GM19099 (cell line): ENCODE results near the gene GZF1.

Source experiments
- POLR2A ChIP-seq: IDR thresholded peaks from 3 replicates; pipeline ENCODE4 v1.6.1; 2011; ENCODE audit warnings: low read depth; ENCODE audit not compliant: insufficient read length; ENCODE audit errors: extremely low read depth

Gene GZF1

GRCh38 chr20:23336476-23336875 lies 25.5 kb upstream of the GZF1 start:
- no peak for TF ChIP-seq POLR2A

- no peak for TF ChIP-seq POLR2A
Measured at GRCh38 chr20:23337312-23337711, 24.7 kb upstream of the GZF1 start.

GRCh38 chr20:23339986-23340385 lies 22.0 kb upstream of the GZF1 start:
- TF ChIP-seq POLR2A, result no peak

- no peak for TF ChIP-seq POLR2A
Measured at GRCh38 chr20:23340524-23340923, 21.5 kb upstream of the GZF1 start.

GRCh38 chr20:23341073-23341472 lies 20.9 kb upstream of the GZF1 start:
- no peak for TF ChIP-seq POLR2A

- TF ChIP-seq POLR2A, result no peak
Measured at GRCh38 chr20:23343590-23343989, 18.4 kb upstream of the GZF1 start.

- TF ChIP-seq POLR2A, result no peak
Measured at GRCh38 chr20:23344336-23344735, 17.6 kb upstream of the GZF1 start.

- TF ChIP-seq POLR2A, result no peak
Measured at GRCh38 chr20:23346002-23346401, 16.0 kb upstream of the GZF1 start.

GRCh38 chr20:23347791-23348190 lies 14.2 kb upstream of the GZF1 start:
- TF ChIP-seq POLR2A, result no peak

- TF ChIP-seq POLR2A, result no peak
Measured at GRCh38 chr20:23349338-23350195, 12.4 kb upstream of the GZF1 start.

GRCh38 chr20:23350196-23350903 lies 11.6 kb upstream of the GZF1 start, which contains the start of gene NXT1:
Gene NXT1 (plus strand): TSS chr20:23350791. CDS start chr20:23354042, 3,251 bp downstream.
- peak; percentile 73 for TF ChIP-seq POLR2A

GRCh38 chr20:23350904-23351838 lies 10.8 kb upstream of the GZF1 start:
- peak; percentile 11 for TF ChIP-seq POLR2A

- TF ChIP-seq POLR2A, result no peak
Measured at GRCh38 chr20:23356203-23356602, 5.8 kb upstream of the GZF1 start.

GRCh38 chr20:23357767-23358562 lies 4.0 kb upstream of the GZF1 start:
- TF ChIP-seq POLR2A, result peak; percentile 77
